Mesodermal cell (in vitro differentiated cells): ENCODE data around the gene RPAP2.

Experiments used
- H3K27ac ChIP-seq: 2 replicates; pipeline ENCODE4 v1.7.0; 2013; ENCODE audit warnings: mild to moderate bottlenecking, low read depth, low read length, moderate library complexity; ENCODE audit not compliant: severe bottlenecking
- H3K36me3 ChIP-seq: 2 replicates; pipeline ENCODE4 v1.7.1; 2013; ENCODE audit warnings: mild to moderate bottlenecking, low read length, moderate library complexity; ENCODE audit not compliant: control insufficient read depth, insufficient read depth
- H3K4me1 ChIP-seq: one replicate; pipeline ENCODE4 v1.7.1; 2013; ENCODE audit warnings: mild to moderate bottlenecking, low read length; ENCODE audit not compliant: insufficient read depth, control insufficient read depth, poor library complexity, severe bottlenecking
- H3K4me3 ChIP-seq: 2 replicates; pipeline ENCODE4 v1.7.0; 2013; ENCODE audit warnings: low read length, control low read depth, mild to moderate bottlenecking; ENCODE audit not compliant: insufficient read depth, poor library complexity, severe bottlenecking; ENCODE audit errors: extremely low read depth
- H3K9me3 ChIP-seq: 2 replicates; pipeline ENCODE4 v1.7.1; 2013; ENCODE audit warnings: mild to moderate bottlenecking, low read length, moderate library complexity; ENCODE audit not compliant: control insufficient read depth
- WGBS, 2 experiments: methylation state at CpG; one replicate each; pipeline ENCODE4 v1.1.5; 2013; ENCODE audit warnings: missing lambda C conversion rate in 2 of 2; ENCODE audit not compliant: insufficient coverage in 2 of 2; 5-methylcytosine and 5-hydroxymethylcytosine counted together

RPAP2 gene

GRCh38 chr1:92291372-92291999 lies 7.4 kb upstream of the RPAP2 start:
- Histone ChIP-seq H3K9me3 (no peaks in the 10 kb centered on the region), H3K27ac (no peak overlapping the region), H3K4me1 (no peaks in the 10 kb centered on the region), H3K4me3 (no peak overlapping the region), H3K36me3 (peaks cover 77% of the 10 kb centered on the region)
- 86 to 93% methylated on average over 2 to 3 of the region's 3 CpGs for WGBS, 2 experiments

GRCh38 chr1:92298213-92298572 lies 666 bp upstream of the RPAP2 start:
- no peaks in the 10 kb centered on the region for H3K9me3 ChIP-seq
- H3K27ac ChIP-seq = peak overlapping the region; percentile 91
- 0 to 11% methylated on average over 2 to 3 of the region's 3 CpGs for WGBS, 2 experiments
- peak overlapping the region; percentile 76 for H3K4me3 ChIP-seq
- peaks cover 39% of the 10 kb centered on the region for H3K36me3 ChIP-seq
- H3K4me1 ChIP-seq = no peaks in the 10 kb centered on the region

GRCh38 chr1:92299477-92300150 lies 755 bp downstream of the RPAP2 start:
- Histone ChIP-seq H3K4me3 (peak overlapping the region; percentile 76), H3K9me3 (no peaks in the 10 kb centered on the region), H3K36me3 (peaks cover 32% of the 10 kb centered on the region), H3K27ac (peak overlapping the region; percentile 91), H3K4me1 (no peaks in the 10 kb centered on the region)
- WGBS, 2 experiments = 25 to 40% methylated on average over 2 to 4 of the region's 11 CpGs

GRCh38 chr1:92301021-92301420 lies 2.2 kb downstream of the RPAP2 start:
- WGBS, 2 experiments = 94 to 100% methylated on average over 2 of the region's 5 CpGs
- Histone ChIP-seq H3K4me1 (no peaks in the 10 kb centered on the region), H3K36me3 (peaks cover 35% of the 10 kb centered on the region), H3K9me3 (no peaks in the 10 kb centered on the region), H3K27ac (no peak overlapping the region), H3K4me3 (no peak overlapping the region)

GRCh38 chr1:92306020-92306419 lies 7.2 kb downstream of the RPAP2 start:
- no peaks in the 10 kb centered on the region for H3K4me1 ChIP-seq
- no peaks in the 10 kb centered on the region for H3K9me3 ChIP-seq
- H3K36me3 ChIP-seq = peaks cover 40% of the 10 kb centered on the region
- no peak overlapping the region for H3K4me3 ChIP-seq
- no peak overlapping the region for H3K27ac ChIP-seq

GRCh38 chr1:92307980-92308379 lies 9.1 kb downstream of the RPAP2 start:
- H3K4me3 ChIP-seq = no peak overlapping the region
- H3K4me1 ChIP-seq = no peaks in the 10 kb centered on the region
- H3K27ac ChIP-seq = no peak overlapping the region
- WGBS, 2 experiments = 90 to 93% methylated on average over 1 to 3 of the region's 4 CpGs
- no peaks in the 10 kb centered on the region for H3K9me3 ChIP-seq
- peaks cover 47% of the 10 kb centered on the region for H3K36me3 ChIP-seq

GRCh38 chr1:92310185-92310597 lies 11.3 kb downstream of the RPAP2 start:
- no peak overlapping the region for H3K27ac ChIP-seq
- H3K9me3 ChIP-seq = no peaks in the 10 kb centered on the region
- H3K36me3 ChIP-seq = peaks cover 43% of the 10 kb centered on the region
- no peak overlapping the region for H3K4me3 ChIP-seq
- H3K4me1 ChIP-seq = no peaks in the 10 kb centered on the region

- H3K4me3 ChIP-seq = no peak overlapping the region
- no peak overlapping the region for H3K27ac ChIP-seq
- peaks cover 18% of the 10 kb centered on the region for H3K36me3 ChIP-seq
- WGBS, 2 experiments = 100% methylated on average over 1 of the region's 1 CpG; no CpG with 5 or more reads in 1 of the 2 experiments
- no peaks in the 10 kb centered on the region for H3K9me3 ChIP-seq
- no peaks in the 10 kb centered on the region for H3K4me1 ChIP-seq
Observed at GRCh38 chr1:92314024-92314423, 15.2 kb downstream of the RPAP2 start.

- H3K36me3 ChIP-seq = peaks cover 25% of the 10 kb centered on the region
Observed at GRCh38 chr1:92315766-92316599, 17.1 kb downstream of the RPAP2 start.

GRCh38 chr1:92317836-92318493 lies 19.1 kb downstream of the RPAP2 start:
- no peak overlapping the region for H3K27ac ChIP-seq
- H3K4me1 ChIP-seq = no peaks in the 10 kb centered on the region
- no peaks in the 10 kb centered on the region for H3K9me3 ChIP-seq
- peaks cover 13% of the 10 kb centered on the region for H3K36me3 ChIP-seq
- no peak overlapping the region for H3K4me3 ChIP-seq
- WGBS, 2 experiments = 96 to 100% methylated on average over 2 of the region's 3 CpGs

More at GRCh38 chr1:92315766-92316599, 17.1 kb downstream of the RPAP2 start:
- WGBS, 2 experiments = 90 to 93% methylated on average over 3 of the region's 6 CpGs
- Histone ChIP-seq H3K4me1 (no peaks in the 10 kb centered on the region), H3K9me3 (no peaks in the 10 kb centered on the region), H3K27ac (no peak overlapping the region), H3K4me3 (no peak overlapping the region)
